Peyer's patch (tissue), 4 donors: ENCODE data around the gene GMCL1.

Source experiments
- POLR2A ChIP-seq, 2 donors: fragments of 450-650 bp; IDR thresholded peaks; one replicate each; pipeline ENCODE4 v1.5.1; 2017; ENCODE audit warnings: antibody characterized with exemption in 2 of 2, mild to moderate bottlenecking in 2 of 2, moderate library complexity in 2 of 2
- TF ChIP-seq, protein P1 (sequence below), 6 experiments: fragments of 450-650 bp in 4 of 6; fragments of 200-600 bp in 2 of 6; sonication (generic) in 1 of 6; IDR thresholded peaks; one replicate each; pipeline ENCODE4 v1.5.1; 2017 to 2019; ENCODE audit warnings: antibody characterized with exemption in 6 of 6, mild to moderate bottlenecking in 3 of 6, moderate library complexity in 1 of 6

DNA sequence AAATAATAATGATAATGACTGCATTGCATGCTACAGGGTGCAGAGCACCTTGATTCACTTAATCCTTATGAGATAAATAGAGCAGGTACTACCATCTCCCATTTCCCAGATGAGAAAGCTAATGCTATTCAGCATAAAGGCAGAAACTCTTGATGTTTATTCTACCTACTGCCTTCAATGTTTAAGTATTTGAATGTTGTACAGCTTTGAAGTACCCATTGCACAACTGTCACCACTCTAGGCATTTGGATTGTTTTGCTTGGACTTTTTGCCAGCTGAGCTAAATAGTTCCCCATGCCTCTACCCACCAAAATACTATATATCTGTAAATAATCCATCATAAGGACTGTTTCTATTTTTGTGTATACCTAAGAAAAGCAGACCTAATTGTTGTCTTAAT lies 77.8 kb downstream of the GMCL1 start:
- TF ChIP-seq, protein P1, sequence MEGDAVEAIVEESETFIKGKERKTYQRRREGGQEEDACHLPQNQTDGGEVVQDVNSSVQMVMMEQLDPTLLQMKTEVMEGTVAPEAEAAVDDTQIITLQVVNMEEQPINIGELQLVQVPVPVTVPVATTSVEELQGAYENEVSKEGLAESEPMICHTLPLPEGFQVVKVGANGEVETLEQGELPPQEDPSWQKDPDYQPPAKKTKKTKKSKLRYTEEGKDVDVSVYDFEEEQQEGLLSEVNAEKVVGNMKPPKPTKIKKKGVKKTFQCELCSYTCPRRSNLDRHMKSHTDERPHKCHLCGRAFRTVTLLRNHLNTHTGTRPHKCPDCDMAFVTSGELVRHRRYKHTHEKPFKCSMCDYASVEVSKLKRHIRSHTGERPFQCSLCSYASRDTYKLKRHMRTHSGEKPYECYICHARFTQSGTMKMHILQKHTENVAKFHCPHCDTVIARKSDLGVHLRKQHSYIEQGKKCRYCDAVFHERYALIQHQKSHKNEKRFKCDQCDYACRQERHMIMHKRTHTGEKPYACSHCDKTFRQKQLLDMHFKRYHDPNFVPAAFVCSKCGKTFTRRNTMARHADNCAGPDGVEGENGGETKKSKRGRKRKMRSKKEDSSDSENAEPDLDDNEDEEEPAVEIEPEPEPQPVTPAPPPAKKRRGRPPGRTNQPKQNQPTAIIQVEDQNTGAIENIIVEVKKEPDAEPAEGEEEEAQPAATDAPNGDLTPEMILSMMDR (IDR thresholded peaks at IDR 0.05) = no peak
- no peak for TF ChIP-seq POLR2A (IDR thresholded peaks at IDR 0.05)
